GM21528 (cell line): ENCODE data around the gene TTC19.
A peak's percentile ranks its signal among the peaks of the same experiment; 100 is the strongest.
"Not testable (repeated sequence)": the region's sequence is repeated elsewhere in the genome, so short reads cannot be mapped to it uniquely, and the experiment has no call there.

Experiments
- ATAC-seq: cut with Tn5 transposase; IDR thresholded peaks from one replicate; pipeline ENCODE4 v1.9.1; 2021; ENCODE audit warnings: mild to moderate bottlenecking, moderate library complexity; ENCODE audit not compliant: unreplicated experiment, low FRiP score

The TTC19 gene

DNA sequence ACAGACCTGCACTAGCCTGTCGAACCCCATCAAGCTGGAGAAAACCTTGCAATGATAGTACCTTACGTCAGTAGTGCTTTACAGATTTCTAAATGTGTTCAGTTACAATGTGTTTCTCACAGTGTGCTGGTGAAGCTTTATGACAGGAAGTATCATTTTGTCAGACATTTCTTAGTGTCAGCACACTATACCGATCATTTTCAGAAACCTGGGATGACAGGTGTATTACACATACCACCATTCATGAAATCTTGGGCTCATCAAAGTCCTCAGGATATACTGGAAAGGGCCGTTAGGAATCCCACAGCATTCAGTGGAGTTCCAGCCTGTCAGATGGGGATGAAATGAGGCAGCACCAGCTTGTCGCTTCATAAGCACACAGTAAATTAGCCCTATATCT, 27.3 kb downstream of the TTC19 start:
- ATAC-seq: no peak

DNA sequence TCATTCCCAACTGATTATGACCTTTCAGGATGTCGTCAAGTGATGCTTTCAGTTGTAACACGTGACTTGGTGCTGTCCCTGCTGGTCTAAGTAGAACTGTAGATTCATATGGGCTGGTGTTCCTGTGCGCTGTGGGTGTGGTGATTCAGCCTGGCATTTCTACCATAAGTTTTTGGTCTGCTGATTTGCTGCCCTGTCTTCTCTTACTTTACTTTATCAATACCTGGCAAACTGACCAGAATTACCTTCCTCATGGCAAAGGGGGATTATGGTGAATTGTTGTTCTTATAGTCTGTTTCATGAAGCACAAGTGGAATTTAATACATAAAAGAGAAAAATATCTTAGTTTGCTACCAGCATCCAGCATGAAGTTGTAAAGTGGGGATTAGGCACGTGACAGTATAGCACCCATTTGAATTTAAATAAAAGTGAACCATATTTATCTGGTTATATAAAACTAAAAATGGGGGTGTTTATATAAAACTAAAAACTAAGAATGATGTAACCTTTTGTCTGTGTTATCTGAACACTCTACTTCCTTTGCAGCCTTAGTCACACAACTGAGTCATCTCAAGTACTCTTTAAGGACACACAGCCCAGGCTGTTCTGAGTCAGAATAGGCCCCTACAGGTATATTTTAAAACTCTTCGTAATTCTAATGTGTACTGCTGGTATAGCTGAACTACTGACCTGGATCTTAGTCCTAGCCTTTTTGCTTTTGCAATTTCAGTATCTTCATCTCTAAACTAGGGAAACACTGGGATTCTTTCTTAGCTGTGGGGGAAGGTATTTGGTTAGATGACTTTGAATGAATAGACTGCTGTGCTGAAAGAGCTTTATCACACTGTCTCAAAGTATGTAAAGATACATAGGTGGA, 28.3 kb downstream of the TTC19 start:
- peak; percentile 70 for ATAC-seq

DNA sequence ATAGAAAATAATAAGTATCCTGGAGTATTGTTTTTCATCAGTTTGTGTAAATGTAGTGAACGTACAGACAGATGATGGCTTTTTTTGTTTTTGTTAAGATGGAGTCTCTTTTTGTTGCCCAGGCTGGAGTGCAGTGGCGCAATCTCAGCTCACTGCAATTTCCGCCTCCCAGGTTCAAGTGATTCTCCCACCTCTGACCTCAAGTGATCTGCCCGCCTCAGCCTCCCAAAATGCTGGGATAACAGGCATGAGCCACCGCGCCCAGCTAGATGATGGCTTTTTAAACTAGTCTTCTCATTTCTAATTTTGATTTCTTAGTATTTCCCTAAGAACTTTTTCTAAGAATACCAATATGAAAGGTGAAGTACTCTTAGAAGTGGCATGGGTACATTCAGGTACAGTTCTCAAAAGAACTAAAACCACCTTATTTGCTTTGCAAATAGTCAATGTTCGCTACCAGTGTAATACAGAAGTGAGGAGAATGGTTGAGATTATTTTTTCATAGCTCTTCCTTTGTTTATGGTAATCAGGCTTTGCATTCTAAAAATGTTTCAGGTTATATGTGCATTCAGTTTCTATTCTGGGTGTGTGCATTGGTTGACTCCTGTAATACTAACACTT, 34.2 kb downstream of the TTC19 start:
- ATAC-seq: no peak

DNA sequence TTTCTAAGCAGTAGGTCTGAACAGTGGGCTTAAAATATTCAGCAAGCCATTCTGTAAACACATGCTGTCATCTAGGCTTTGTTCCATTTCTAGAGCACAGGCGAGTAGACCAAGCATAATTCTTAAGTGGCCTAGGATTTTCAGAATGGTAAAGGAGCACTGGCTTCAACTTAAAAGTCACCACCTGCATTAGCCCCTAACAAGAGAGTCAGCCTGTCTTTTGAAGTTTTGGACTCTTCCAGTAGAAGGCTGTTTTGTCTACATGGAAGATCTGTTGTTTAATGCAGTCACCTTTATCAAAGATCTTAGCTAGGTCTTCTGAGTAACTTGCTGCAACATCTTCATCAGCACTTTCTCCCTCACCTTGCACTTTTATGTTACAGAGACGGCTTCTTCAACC, 36.6 kb downstream of the TTC19 start:
- no peak for ATAC-seq

DNA sequence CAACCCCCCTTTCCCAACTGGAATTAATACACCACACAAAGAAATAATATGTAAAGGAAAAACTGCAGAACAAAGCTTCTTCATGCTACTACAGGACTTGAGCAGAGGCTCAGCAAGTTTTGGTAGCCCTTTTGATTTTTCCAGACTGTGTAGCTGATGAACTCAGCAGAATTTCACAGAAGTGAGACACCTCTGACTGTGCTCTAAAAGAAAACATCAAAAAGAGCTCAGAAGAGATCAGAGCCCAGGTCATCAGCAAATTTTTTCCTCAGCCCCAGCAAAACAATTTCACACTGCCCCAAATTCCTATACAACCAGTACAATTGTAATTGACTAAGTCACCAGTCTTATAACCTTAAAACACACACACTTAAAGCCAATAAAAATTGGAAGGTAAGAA, 38.0 kb downstream of the TTC19 start:
- no peak for ATAC-seq

DNA sequence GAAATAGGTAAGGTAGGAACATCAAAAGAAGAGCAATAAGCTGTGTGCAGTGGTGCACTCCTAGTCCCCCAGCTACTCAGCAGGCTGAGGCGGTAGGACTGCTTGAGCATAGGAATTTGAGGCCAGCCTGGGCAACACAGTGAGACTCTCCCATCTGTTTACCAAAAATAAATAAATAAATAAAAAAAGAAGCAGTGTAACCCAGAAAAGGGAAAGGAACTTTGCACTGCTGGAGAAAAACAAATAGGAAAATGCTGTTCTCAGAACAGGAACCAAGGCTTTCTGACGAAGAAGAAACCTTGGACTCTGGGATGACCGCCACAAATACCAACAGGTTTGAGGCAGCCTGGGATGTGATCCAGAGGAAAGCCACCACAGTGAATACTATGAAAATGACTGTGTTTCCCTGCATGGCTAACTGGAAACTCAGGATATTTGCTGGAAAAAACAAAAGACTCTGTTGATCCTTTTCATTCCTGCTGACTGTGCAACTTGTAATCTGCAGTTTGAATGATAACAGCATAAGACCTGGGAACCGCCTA, 41.2 kb downstream of the TTC19 start:
- ATAC-seq: no peak

DNA sequence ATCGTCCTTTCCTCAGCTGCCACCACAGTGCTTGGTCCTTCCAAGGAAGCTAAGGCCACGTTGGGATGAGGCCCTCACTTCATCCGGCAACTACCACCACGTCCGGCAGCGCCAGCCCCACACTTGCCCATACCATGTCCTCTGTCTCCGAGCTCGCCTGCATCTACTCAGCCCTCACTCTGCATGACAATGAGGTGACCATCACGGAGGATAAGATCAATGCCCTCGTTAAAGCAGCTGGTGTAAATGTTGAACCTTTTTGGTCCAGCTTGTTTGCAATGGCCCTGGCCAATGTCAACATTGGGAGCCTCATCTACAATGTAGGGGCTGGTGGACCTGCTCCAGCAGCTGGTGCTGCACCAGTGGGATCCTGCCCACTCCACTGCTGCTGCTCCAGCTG, 44.9 kb downstream of the TTC19 start:
- ATAC-seq: no peak

DNA sequence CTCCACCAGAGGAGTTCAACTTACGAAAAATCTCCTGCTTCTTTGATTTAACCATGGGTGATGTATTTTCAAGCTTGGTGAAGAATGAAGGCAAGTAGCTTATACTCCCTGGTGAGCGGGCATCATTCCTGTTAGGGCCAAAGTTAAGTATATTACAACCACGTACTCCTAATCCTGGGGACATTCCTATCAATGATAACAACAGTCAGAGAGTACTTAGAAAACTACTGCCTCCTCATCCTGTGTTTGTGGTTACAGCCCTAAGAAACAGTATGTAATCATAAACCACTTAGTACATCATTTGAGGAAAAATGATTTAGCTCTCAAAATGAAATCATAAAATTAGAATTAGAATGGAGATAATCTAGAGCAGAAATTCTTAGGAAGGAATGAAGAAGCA, 47.3 kb downstream of the TTC19 start:
- no peak for ATAC-seq

DNA sequence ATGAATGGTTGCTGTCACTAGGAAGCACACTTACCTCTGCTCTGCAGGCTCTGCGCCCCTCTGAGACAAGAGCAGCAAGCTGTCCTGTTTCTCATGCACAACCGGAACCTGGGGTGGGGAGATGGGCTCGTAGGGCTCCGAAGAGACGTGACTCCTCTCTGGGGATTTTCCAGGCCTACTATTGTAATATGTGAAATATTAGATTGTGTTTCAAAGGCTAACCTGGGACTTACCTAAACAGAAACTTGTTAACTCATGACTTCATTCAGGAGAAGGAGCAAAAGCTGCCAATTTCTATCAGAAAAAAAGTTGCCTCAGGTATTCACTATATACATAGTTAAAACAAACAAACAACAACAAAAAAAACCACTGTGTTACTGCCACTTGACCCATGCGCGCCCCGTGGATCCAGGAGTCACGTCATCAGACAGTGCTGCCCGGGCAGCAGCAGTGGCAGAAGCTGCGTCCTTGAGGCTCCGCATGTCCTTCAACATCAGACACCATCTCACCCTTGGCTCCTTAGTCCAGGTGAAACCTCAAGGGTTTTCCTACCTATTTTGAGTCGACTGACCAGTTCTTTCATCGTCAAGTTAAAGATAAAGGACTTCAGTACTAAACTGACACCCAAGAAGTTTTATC, 49.3 kb downstream of the TTC19 start:
- ATAC-seq: no peak

DNA sequence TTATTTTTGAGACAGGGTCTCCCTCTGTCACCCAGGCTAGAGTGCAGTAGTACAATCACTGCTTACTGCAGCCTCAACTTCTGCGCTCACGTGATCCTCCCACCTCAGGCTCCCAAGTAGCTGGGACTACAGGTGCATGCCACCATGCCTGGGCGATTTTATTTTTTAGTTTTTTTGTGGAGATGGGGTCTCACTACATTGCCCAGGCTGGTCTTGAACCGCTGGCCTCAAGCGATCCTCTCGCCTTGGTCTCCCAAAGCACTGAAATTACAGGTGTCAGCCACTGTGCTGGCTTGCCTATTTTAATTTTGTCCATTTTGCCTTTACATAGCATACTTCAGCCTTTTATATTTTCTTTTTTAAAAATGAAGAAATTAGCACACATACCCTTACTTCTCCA, 51.2 kb downstream of the TTC19 start:
- ATAC-seq: no peak

DNA sequence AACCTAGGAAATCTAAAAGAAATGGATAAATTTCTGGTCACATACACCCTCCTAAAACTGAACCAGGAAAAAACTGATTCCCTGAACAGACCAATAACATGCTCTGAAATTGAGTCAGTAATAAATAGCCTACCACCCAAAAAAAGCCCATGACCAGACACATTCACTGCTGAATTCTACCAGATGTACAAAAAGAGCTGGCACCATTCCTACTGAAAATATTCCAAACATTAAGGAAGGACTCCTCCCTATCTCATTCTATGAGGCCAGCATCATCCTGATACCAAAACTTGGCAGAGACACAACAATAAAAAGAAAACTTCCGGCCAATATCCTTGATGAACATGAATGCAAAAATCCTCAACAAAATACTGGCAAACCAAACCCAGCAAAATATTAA, 52.9 kb downstream of the TTC19 start:
- ATAC-seq: no peak

DNA sequence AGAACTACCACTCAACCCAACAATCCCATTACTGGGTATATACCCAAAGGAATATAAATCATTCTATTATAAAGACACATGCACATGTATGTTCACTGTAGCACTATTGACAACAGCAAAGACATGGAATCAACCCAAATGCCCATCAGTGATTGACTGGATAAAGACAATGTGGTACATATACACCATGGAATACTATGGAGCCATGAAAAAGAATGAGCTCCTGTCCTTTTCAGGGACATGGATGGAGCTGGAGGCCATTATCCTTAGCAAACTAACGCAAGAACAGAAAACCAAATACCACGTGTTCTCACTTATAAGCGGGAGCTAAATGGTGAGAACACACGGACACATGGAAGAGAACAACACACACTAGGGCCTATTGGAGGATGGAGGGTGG, 55.5 kb downstream of the TTC19 start:
- not testable (repeated sequence) for ATAC-seq

DNA sequence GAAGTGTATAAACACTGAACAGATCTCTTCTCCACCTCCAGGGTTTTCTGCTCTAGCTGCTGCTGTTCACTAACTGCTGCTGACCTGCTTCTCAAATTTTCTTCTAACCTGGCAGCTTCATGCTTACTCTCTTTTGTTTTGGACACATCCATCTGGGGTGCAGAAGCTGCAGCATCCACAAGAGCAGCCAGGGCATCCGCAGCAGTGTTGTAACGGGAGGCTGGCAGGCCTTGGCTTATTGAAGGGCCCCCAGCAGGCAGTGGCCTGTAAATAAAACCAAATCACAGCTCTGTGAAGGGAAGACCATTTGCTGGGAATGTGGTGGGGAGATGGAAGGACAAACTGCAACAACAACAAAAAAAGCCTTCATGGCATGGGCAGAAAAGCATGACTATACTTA, 62.0 kb downstream of the TTC19 start:
- no peak for ATAC-seq

DNA sequence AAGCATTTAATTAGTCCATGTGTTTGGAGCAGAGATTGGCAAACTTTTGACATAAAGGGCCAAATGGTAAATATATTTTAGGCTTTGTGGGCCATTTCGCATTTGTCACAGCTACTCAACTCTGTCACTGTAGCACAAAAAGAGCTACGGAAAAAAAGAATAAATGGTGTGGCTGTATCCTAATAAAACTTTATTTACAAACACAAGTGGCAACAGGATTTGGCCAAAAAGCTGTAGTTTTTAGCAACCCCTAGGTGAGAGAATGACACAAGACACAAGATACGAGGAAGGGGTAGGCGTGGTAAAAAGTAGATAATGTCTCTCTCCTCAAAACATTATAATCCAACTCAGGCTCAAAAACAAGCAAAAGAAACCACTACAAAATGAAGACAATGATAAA, 66.5 kb downstream of the TTC19 start:
- no peak for ATAC-seq

DNA sequence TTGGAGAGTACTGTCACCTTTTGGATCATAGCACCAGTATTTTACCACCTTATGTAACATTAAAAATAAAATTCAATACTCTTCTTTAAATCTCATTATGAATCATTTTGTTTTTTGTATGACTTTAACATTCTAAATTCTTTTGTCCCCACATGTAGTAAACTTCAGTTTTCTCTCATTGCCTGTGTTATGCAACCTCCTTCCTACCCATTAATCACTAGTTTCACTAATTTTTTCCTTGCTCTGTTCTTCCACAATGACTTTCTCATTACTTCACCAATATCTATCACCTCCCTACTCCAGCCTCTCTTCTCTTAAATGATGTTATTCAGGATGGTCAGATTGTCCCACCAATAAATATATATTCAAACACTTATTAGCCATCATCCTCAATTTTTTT, 68.7 kb downstream of the TTC19 start:
- ATAC-seq: no peak

DNA sequence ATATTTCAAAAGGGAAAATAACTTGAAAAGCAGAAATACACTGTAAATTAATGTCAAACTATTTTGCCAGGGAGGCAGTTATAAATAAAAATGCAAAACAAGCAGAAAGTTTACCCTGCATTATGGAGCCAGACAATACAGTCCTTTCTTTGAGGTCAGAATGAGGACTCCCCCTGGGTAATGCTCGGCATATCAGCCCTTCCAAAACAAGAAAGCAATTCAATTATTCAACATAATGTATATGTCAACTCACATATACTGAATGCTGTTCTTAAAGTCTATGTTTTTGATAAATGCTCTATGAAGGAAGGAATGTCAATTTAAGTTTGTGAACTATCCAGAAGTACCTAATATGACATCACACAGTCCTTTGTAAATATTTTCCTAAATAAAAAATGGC, 72.4 kb downstream of the TTC19 start:
- no peak for ATAC-seq

DNA sequence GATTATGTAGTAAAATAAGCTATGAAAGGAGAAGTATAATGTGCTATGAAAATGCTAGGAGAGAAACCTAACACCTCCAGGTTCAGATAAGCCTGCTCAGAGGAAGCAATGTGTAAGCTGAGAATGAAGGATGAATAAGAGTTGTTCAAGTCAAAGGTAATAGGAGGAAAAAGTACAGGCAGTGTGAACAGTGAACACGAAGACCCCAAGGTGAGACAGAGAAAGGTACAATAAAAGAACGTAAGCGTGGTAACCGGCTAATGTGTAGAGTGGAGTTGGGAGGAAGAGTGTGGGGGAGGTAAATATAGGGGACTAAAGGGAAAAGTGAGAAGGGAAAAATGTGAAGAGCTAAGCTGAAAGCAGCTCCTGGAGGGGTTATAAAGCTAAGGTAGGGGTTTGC, 74.2 kb downstream of the TTC19 start:
- no peak for ATAC-seq

DNA sequence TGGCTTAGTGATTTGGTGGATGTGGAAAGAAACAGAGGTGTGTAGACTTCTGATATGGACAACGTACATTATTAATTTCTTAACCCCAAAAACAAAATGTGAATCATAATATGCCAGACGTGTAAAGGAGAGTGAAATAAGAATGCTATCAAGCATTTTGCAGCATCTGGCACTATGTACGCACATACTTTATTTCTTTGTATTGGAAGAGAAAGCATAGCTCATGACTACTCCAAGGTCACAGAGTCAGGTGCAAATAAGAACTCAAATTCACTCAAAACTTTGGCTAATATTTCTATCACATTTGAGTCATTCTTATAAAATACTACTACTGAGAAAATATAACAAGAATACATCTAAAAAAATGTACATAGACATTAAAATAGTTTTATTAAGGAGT, 74.8 kb downstream of the TTC19 start:
- ATAC-seq: no peak

DNA sequence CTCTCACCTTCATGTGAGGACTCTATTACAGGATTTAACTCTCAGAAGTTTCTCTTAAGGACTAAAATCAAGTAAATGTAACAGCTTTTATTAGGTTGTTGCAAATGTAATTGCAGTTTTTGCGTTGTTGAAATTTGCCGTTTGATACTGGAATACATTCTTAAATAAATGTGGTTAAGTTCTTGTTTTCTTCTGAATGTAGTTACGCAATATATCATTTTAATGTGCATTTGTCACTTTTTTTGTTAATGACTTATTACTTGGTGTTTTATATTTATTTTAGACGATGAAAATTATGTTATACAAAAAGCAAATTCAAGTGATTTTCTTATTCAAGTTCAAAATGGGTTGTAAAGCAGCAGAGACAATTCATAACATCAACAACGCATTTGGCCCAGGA, 76.3 kb downstream of the TTC19 start:
- no peak for ATAC-seq
